Activated CD4-positive, alpha-beta T cell treated with anti-CD3 and anti-CD28 coated beads, Interleukin-2, Interleukin-4, amounts not matched to agents 100 ng/mL and 50 ng/mL, durations not matched to agents 16 hours and 8 hours (primary cell): Measurements from ENCODE around the gene DNAJC5.
"Not testable (repeated sequence)": the region's sequence is repeated elsewhere in the genome, so short reads cannot be mapped to it uniquely, and the experiment has no call there.

Experiments
- DNase-seq: peaks from one replicate; pipeline ENCODE4 v3.0.0-alpha.2; 2020; ENCODE audit warnings: low spot score

The DNAJC5 gene

GRCh38 chr20:63955281-63955826, 60.4 kb downstream of the DNAJC5 start:
- DNase-seq: peak; percentile 34

- peak; percentile 91 for DNase-seq
Measured at GRCh38 chr20:63955827-63956663, 61.1 kb downstream of the DNAJC5 start, which contains the start of gene UCKL1. Gene UCKL1 (minus strand): TSS chr20:63956416. CDS start chr20:63956372, 44 bp downstream.

- no peak for DNase-seq
Measured at GRCh38 chr20:63956664-63957003, 61.7 kb downstream of the DNAJC5 start.

- peak; percentile 73 for DNase-seq
Measured at GRCh38 chr20:63957004-63957689, 62.2 kb downstream of the DNAJC5 start.

- no peak for DNase-seq
Measured at GRCh38 chr20:63957690-63958441, 62.9 kb downstream of the DNAJC5 start.

GRCh38 chr20:63958471-63958870, 63.5 kb downstream of the DNAJC5 start:
- DNase-seq: no peak

GRCh38 chr20:63958964-63959698, 64.2 kb downstream of the DNAJC5 start:
- DNase-seq: no peak

- no peak for DNase-seq
Measured at GRCh38 chr20:63959699-63960075, 64.8 kb downstream of the DNAJC5 start.

- not testable (repeated sequence) for DNase-seq
Measured at GRCh38 chr20:63960654-63961621, 66.0 kb downstream of the DNAJC5 start.

- DNase-seq: no peak
Measured at GRCh38 chr20:63961664-63962425, 66.9 kb downstream of the DNAJC5 start.

GRCh38 chr20:63962426-63963347, 67.8 kb downstream of the DNAJC5 start:
- DNase-seq: no peak

GRCh38 chr20:63963348-63963741, 68.4 kb downstream of the DNAJC5 start:
- no peak for DNase-seq

GRCh38 chr20:63963784-63964301, 68.9 kb downstream of the DNAJC5 start:
- no peak for DNase-seq

GRCh38 chr20:63964412-63964811, 69.5 kb downstream of the DNAJC5 start:
- no peak for DNase-seq

- DNase-seq: no peak
Measured at GRCh38 chr20:63966172-63966943, 71.4 kb downstream of the DNAJC5 start.

- DNase-seq: no peak
Measured at GRCh38 chr20:63966944-63967322, 72.0 kb downstream of the DNAJC5 start.

- DNase-seq: no peak
Measured at GRCh38 chr20:63967330-63968135, 72.6 kb downstream of the DNAJC5 start.
